HK-2 (cell line): ENCODE measurements around the gene ATAD3C.
"Not testable (repeated sequence)": the region's sequence is repeated elsewhere in the genome, so short reads cannot be mapped to it uniquely, and the experiment has no call there.

ENCODE experiments used
- DNase-seq: peaks from one replicate; pipeline ENCODE4 v3.0.0-alpha.2; 2018; ENCODE audit not compliant: unreplicated experiment

ATAD3C gene

DNA sequence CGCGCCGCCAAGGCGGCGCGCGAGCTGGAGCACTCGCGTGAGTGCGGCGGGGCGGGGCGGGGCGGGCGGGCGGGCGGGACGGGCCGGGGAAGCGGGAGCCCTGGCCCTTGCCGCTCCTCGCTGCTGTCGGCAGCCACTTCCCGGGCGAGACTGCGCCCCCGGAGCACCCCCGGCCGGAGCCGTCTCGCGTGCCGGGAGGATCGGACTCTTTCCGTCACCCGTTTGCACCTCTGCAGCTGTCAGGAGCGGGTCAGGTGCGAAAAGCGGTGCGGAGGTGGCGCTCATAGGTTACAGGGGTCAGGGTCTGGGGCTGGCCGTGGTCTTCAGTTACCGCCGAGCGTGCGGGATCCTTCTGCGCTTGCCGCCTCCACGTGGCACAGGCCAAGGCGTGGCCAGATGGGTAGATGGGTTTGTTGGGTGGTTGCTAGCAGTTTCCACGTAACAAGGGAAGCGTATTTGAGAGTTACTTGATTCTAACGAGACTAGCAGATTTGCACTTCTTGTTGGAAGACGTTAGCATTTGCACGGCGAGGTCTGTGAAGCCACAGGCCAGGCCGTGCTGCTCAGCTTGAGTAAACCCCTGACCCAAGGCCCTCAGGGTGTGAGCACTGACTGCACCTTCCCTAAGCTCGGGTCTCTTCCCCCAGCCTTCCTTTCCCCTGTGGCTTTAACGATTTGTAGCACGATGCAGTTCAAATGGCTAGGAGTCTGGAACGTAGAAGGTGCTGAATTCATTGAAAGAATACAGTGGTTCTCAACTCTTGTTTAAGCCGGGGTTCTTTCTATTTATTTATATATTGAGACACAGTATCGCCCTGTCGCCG, 22.8 kb downstream of the ATAD3C start:
- DNase-seq = peak; percentile 33

DNA sequence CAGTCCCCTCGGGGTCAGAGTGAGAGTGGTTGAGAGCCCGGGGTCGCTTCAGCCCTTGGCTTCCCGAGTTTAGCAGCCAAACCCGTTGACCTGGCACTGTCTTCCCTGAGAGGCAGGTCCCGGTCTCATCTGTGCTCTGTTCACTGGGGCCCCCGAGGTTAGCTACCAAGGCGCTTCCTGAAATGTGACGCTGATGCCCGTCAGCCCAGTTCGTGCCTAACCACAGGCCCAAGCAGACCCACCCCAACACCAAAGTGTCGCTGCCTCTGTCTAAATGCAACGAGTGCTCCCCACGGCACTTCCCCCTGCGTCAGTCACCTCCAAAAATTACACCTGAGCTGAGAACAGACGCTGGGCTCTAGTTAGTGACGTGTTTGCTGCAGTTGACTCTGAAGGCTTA, 26.5 kb downstream of the ATAD3C start:
- DNase-seq = not testable (repeated sequence)

GRCh38 chr1:1477206-1477605, 27.7 kb downstream of the ATAD3C start:
- no peak for DNase-seq

DNA sequence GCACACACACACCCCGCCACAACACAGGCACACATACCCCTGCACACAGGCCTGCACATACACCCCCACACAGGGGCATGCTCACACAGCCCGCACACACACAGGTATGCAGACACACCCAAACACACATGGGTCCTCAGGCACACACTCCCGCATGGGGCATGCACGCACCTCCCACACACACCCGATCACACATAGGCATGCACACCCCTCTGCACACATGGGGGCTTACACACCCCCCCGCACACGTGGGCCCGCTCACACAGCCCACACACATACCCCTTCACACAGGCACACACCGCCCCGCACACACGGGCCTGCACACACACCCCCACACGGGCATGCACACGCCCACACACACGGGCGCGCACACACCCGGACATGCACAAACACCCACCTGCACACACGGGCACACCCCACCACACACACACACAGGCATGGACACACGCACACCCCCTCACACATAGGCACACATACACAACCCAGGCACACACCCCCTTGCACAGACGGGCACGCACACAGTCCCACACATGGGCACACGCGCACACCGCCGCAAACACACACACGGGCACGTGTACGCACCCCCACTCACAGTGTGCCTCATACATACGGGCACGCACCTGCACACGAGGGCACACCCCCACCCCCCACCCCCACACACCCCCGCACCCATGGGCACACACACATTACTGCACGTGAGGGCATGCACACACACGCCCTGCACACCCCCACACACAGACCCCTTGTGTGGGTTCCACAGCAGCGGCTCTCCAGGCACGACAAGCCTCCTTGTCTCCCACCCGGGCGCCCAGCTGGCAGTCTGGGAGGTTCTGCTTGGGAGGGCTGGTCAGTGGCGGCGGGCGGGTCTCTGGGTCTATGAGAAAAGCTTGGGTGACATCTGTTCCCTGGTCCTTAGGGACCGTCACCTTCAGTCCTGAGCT, 30.3 kb downstream of the ATAD3C start:
- no peak for DNase-seq

GRCh38 chr1:1480488-1480867, 31.0 kb downstream of the ATAD3C start:
- DNase-seq = not testable (repeated sequence)

GRCh38 chr1:1481811-1482210, 32.3 kb downstream of the ATAD3C start:
- DNase-seq = not testable (repeated sequence)

- no peak for DNase-seq
These were observed 33.4 kb downstream of the ATAD3C start for GRCh38 chr1:1482856-1483255.

GRCh38 chr1:1483714-1484113, 34.2 kb downstream of the ATAD3C start:
- DNase-seq = no peak

- DNase-seq = not testable (repeated sequence)
These were observed 35.7 kb downstream of the ATAD3C start for GRCh38 chr1:1484976-1485750.

DNA sequence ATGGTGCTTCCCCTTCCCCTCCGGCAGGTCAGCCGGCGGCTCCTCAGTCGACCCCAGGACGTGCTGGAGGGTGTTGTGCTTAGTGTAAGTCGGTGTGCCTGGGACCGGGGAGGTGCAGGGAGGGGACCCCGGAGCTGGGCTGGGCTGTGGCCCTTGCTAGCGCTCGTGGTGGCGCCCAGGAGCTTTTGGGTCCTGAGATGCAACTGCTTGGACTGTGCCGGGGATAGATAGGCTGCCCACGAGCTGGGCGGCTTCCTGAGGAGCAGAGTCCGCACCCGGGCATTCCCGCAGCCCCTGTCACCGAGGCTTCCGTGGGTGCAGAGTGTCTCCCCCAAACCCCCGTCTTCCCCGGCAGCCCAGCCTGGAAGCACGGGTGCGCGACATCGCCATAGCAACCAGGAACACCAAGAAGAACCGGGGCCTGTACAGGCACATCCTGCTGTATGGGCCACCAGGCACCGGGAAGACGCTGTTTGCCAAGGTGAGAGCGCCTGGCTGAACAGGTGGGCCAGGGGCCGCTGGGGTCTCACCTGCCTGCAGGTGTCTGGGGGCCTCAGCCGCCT, 36.3 kb downstream of the ATAD3C start:
- not testable (repeated sequence) for DNase-seq

DNA sequence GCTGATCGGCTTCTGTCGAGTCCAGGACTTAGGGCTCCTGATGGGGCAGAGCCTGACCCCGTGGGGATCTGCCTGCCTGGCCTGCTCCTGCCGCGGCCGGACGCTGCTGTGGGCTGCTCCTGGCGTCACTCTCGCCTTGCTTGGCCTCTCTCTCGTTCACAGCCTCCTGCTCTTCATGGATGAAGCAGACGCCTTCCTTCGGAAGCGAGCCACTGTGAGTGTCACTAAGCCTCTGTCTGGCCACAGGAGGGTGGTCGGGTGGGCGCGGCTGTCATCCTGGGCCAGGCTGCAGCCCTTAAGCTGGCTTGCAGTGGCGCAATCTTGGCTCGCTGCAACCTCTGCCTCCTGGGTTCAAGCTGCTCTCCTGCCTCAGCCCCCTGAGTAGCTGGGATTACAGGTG, 38.2 kb downstream of the ATAD3C start:
- no peak for DNase-seq

DNA sequence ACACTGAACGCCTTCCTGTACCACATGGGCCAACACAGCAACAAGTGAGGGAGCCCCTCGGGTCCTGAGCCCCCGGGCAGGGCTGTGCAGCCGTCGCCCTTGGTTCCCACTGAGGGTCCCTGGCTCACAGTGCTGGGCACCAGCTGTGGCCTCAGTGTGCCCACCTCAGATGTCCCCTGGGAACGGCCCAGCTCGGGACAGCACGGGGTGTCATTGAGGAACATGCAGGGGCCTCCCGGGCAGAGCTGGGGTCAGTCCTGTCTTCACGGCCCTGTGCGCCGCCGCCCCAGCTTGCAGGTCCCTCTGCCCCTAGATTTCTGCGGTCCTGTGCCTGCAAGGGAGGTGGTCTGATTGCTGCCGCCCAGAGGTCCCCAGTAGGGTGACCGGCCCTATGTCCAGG, 39.7 kb downstream of the ATAD3C start:
- DNase-seq = no peak

DNA sequence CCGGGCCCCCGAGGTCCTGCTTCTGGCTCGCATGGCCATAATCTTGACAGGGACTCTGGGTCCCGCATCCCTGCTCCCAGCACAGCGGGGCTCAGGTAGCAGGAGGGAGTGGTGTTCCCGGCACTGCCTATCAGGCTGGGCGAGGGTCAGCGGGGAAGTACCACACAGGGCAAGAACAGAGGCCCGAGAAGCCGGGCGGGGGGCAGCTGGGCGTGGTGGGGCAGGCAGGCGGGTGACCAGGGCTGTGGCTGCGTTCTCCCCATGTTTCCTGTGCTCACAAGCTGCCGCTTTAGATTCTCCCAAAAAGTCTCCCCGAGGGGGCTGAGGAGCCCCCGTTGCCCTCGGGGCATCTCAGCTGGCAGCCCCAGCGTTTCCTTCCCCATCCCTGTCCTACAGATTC, 40.4 kb downstream of the ATAD3C start:
- DNase-seq = no peak

DNA sequence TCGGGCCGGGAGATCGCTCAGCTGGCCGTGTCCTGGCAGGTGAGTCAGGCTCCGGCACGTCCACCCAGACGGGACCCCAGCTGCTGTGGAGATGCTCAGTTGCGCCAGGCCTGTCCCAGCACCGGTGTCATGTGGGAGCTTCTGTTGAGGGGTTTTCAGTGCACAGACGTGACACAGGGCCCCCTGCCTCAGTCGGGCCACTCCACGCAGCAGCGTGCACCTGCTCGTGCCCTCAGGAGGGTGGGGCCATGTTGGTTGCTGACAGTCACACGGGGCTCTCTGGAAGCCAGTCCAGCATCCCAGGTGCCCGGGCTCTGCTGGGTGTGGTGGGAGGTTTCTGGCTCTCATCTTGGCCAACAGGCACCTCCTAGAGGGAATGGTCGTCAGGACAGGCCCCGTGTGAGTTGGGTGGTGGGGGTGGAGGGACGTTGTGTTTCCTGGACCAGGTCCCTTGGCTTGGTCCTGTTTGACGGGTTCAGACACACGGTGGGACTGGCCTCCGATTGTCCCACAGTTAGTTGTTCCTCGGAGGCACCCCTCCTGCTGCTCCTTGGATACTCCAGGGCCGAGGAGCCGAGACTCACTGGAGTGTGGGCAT, 41.2 kb downstream of the ATAD3C start:
- no peak for DNase-seq

- DNase-seq = no peak
These were observed 42.1 kb downstream of the ATAD3C start for GRCh38 chr1:1491601-1492000.

DNA sequence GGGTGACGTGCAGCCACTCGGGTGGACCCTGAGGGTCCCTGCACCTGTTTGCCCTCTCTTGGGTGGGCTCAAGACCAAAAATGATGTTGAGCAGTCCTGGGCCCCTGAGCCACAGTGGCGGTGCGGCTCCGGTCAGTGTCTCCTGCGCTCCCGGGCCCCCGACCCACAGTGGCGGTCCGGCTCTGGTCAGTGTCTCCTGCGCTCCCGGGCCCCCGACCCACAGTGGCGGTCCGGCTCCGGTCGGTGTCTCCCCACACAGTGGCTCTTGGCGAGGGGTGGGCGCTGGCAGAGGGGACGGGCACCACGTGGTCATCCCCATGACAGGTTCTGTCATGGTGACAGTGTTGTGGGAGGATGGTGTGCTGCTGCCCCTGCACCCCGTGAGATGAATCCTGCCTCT, 44.8 kb downstream of the ATAD3C start:
- DNase-seq = not testable (repeated sequence)

DNA sequence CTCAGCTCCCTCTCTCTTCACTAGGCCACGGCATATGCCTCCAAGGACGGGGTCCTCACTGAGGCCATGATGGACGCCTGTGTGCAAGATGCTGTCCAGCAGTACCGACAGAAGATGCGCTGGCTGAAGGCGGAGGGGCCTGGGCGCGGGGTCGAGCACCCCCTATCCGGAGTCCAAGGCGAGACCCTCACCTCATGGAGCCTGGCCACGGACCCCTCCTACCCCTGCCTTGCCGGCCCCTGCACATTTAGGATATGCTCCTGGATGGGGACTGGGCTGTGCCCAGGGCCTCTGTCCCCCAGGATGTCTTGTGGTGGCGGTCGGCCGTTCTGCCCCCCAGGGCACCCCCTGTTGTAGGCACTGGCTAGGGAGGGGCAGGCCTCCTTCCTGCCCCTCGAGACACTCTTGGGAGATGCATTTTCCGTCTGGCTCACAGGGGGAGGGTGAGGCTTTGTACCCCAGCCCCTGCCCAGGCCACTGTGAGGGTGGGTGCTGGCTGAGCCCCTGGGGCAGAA, 46.0 kb downstream of the ATAD3C start:
- DNase-seq = not testable (repeated sequence)

DNA sequence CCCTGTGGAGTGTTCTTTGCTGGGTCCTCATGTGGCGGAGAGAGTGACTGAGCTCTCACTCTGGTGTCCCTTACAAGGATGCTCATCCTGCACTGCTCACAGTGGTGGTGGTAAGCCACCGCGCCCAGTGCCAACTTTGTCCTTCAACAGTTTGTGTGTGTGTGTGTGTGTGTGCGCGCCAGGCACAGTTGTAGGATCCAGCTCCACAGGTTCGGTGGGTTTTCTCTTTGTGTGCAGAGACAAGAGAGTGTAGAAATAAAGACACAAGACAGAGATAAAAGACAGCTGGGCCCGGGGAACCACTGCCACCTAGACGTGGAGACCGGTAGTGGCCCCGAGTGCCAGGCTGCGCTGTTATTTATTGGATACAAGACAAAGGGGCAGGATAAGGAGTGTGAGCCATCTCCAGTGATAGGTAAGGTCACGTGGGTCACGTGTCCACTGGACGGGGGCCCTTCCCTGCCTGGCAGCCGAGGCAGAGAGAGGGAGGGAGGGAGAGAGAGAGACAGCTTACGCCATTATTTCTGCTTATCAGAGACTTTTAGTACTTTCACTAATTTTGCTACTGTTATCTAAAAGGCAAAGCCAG, 55.4 kb downstream of the ATAD3C start:
- DNase-seq = peak; percentile 85

DNA sequence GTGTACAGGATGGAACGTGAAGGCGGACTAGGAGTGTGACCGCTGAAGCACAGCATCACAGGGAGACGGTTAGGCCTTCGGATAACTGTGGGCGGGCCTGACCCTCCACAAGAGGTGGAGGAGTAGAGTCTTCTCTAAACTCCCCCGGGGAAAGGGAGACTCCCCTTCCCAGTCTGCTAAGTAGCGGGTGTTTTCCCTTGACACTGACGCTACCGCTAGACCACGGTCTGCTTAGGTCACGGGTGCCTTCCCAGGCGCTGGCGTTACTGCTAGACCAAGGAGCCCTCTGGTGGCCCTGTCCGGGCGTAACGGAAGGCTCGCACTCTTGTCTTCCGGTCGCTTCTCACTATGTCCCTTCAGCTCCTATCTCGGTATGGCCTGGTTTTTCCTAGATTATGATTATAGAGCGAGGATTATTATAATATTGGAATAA, 55.9 kb downstream of the ATAD3C start:
- DNase-seq = not testable (repeated sequence)

DNA sequence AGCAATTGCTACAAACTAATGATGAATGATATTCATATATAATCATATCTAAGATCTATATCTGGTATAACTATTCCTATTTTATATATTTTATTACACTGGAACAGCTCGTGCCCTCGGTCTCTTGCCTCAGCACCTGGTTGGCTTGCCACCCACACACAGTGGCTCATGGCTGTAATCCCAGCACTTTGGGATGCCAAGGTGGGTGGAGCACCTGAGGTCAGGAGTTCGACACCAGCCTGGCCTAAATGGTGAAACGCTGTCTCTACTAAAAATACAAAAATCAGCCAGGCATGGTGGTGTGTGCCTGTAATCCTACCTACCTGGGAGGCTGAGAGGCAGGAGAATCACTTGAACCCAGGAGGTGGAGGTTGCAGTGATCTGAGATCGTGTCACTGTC, 56.3 kb downstream of the ATAD3C start:
- peak; percentile 19 for DNase-seq

DNA sequence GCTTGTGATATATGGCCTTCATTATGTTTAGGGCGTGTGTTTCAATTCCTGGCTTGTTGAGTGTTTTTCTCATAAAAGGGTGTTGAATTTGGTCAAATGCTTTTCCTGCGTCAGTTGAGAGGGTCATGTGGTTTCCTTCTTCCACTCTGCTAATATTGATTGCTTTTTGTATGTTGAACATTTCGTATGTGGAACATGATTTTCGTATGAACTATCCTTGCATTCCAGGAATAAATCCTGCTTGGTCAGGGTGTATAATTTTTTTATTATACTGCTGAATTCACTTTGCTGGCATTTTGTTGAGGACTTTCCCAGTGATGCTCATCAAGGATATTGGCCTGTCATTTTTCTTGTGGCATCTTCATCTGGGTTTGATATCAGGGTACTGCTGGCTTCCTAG, 57.8 kb downstream of the ATAD3C start:
- DNase-seq = no peak
